ENCODE results near the gene FRYL.

Gene FRYL

GRCh38 chr4:48722509-48723446, 57.3 kb downstream of the FRYL start:
- no peak for TF ChIP-seq CTCF (IDR thresholded peaks at IDR 0.05)

- no peak for TF ChIP-seq CTCF (IDR thresholded peaks at IDR 0.05)
These were observed 59.6 kb downstream of the FRYL start for GRCh38 chr4:48720459-48720858.

GRCh38 chr4:48718818-48719465, 61.1 kb downstream of the FRYL start:
- no peak for TF ChIP-seq CTCF (IDR thresholded peaks at IDR 0.05)

- TF ChIP-seq CTCF (IDR thresholded peaks at IDR 0.05) = no peak
These were observed 69.5 kb downstream of the FRYL start for GRCh38 chr4:48710446-48711209.

GRCh38 chr4:48709901-48710300, 70.2 kb downstream of the FRYL start:
- TF ChIP-seq CTCF (IDR thresholded peaks at IDR 0.05) = no peak

- TF ChIP-seq CTCF (IDR thresholded peaks at IDR 0.05) = no peak
These were observed 71.5 kb downstream of the FRYL start for GRCh38 chr4:48708610-48709009.

- TF ChIP-seq CTCF (IDR thresholded peaks at IDR 0.05) = no peak
These were observed 73.3 kb downstream of the FRYL start for GRCh38 chr4:48706736-48707135.

Measured in LNCAP (cell line).